H1 (cell line): ENCODE measurements around the gene OTUD4. TPM values are rescaled to one million over a fixed set of nuclear protein-coding genes. Genes with fewer than 3 reads are reported as not detected.

Experiments used
- JUN ChIP-seq: IDR thresholded peaks from 2 replicates; pipeline ENCODE4 v1.6.1; 2011; ENCODE audit warnings: low read depth, mild to moderate bottlenecking, improper control_type of control experiment, low read length
- SIRT6 ChIP-seq: IDR thresholded peaks from one replicate; pipeline ENCODE4 v1.7.1; 2012; ENCODE audit warnings: low read length, inconsistent platforms
- polyA plus RNA-seq, 7 experiments: library from polyadenylated mRNA; depleted of rRNA in 3 of 7; stranded (reverse) in 5 of 7; unstranded in 2 of 7; fragments of >200 nt in 5 of 7; fragments of 200-250 nt in 2 of 7; gene quantifications; 1 replicate in 5 of 7; 2 replicates in 1 of 7; 4 replicates in 1 of 7; pipeline versions ENCODE4 v1.2.1 to v1.2.3, GENCODE V29; 2011 to 2013; ENCODE audit warnings: missing spikeins in 2 of 7, mixed read lengths in 2 of 7
- total RNA-seq: library from RNA; stranded (reverse); fragmentation: NEBNext Ultra II Directional; extraction: Animal tissue kit (Norgen Biotek cat#: 25700); gene quantifications from 2 replicates; pipeline ENCODE4 v1.2.1, GENCODE V29; 2021

The OTUD4 gene
- total and polyA plus RNA-seq, 2 of the 8 experiments (the other 6 are each of a cell fraction or from before 2014, with no cell fraction given) = 17.4 to 57.0 TPM

DNA sequence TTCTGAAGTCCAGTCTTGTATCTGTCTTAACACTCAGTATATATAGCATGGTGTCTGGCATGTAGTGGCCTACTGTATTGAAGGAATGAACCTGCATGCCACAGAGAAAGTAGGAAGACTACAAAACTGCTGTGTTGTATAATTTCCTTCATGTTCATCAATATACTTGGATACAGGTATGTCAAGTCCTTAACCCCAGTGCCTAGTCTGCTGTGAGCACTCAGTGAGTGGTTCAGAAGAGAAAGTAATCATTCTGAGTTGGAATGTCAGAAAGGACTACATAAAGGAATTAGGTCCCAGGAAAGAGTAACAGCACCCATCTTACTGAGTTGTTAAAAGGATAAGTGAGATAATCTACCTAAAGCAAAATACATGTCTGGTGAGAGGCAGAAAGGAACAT, 50.3 kb downstream of the OTUD4 start (continued):
- TF ChIP-seq JUN (no peak), SIRT6 (no peak)
